HG03439 (cell line): ENCODE data around the gene HMCN2.

Experiments used
- ATAC-seq: cut with Tn5 transposase; IDR thresholded peaks from one replicate; pipeline ENCODE4 v1.9.1; 2021; ENCODE audit warnings: mild to moderate bottlenecking, moderate library complexity; ENCODE audit not compliant: unreplicated experiment

Gene HMCN2

DNA sequence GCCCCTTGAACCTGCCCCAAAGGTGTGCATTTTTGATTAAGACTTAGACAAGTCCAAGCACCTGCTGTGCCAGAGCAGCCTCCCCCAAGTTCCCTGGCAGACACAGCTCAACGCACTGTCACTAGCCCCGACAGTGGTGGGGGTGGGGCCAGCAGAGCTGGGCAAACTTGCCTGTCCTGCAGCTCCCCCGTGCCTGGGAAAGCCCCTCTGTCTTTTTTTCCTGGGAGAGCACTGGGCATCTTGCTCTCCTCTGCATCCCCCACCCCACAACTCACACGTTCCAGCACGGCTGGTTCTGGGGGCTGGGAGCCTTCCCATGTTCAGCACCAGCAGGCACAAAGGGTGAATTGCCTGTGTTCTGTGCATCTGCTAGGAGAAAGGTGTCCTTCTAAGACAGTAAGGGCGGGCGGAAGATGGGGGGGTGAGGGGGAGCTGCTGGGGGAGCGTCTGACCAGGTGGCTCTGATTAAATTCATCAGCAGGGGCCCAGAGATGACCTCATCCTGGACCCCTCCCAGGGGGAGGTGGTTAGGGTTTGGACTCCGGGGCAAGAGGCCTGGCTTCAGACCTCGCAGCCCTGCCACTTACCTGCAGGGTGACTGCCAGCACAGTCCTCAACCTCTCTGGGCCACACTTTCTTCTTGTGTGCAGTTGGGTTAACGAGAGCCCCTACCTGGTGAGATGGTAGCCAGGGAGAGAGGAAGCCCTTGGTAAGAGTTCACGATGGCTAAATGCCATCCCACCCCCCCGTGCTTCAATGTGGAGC lies 23.5 kb downstream of the HMCN2 start:
- ATAC-seq = no peak

DNA sequence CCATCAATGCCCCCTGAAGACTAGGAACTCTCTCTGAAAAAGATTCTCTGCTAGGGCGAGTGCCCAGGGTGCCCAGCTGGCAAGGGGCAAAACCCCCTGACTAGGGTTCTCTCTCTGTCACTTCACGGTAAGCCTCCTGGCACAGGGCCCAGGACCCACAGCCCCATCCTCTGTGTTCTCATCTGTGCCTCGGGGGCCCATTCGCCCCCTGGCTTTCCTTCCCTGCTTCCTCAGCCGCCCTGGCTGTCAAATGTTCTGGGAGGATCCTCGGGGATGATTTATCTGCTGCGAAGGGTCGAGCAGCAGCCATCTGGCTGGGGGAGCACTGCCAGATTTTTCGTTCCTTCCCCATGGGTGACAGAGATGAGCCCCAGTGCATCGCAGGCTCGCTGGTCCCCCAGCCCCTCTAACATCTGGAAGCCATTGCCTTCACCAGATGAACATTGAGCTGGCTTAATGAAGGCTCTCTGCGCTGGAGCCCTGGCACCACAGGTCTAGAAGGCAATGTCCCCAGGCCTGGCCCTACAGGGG lies 24.2 kb downstream of the HMCN2 start:
- ATAC-seq = no peak

DNA sequence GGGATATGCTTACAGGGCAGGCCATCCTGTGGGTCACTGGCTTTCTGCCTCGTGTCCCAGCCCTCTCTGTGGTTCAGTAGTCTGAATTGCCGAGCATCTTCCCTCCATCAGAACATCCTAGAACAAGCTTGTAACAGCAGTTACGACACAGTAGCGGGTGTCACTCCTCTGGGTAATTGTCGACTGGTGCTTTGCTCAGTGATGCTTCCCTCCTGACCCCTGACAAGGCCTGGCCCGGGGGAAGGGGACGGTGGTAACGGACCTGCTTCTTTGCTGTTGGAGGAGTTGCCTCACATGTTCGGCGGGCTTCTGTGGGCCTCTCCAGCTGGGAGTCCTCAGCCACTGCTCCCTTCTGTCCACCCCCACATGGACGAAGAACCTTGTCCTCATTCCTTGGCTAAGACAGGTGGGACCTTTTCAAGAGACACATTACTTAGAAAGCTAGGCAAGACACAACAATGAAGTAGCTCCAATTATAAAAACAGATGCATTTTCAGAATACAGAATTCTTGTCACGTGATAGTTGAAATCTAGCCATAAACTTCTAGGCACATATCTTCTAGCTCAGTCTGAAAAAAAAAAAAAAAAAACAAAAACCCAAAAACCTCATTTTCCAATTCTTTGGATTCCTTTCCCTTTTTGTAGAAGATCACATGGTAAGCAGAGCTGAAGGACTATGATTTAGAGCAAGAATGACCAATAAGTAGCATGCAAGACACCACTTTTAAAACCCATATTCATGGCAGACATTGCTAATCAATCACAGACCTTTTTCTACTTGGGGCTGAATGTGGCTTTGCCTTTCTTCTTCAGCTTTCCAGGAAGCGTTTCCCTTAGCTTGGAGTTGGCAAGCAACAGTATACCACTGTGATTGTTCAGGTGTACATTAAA lies 25.0 kb downstream of the HMCN2 start:
- ATAC-seq = no peak

DNA sequence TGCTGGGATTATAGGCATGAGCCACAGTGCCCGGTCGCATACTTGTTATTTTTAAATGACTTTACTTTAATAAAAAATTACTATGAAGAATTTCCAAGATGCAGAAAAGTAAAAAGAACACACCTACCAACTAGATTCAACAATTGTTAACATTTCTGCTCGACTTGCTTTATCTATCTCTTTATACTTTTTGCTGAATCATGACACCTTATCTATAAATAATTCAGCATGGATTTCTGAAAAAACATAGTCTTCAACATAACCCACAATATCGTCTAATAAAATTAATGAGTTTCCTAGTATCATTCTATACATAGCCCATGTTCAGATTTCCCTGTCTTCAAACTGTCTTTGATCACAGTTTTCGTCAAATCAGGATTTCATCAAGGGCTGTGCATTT lies 25.9 kb downstream of the HMCN2 start:
- no peak for ATAC-seq

DNA sequence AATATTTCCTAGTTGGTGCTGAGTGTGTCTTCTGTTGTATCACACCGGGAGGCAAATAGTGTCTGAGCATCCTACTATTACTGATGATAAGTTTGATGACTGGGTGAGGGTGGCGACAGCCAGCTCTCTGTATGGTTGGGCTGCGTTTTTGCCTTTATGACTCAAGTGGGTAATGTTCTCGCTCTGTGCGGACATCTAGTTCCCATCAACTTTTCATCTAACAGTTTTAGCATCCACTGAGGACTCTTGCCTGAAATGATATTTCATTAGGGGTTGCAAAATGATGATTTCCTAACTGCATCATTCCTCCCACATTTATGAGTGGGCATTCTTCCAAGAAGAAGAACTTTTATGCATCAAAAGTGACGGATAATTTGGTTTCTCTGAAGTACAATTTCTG lies 26.5 kb downstream of the HMCN2 start:
- no peak for ATAC-seq

DNA sequence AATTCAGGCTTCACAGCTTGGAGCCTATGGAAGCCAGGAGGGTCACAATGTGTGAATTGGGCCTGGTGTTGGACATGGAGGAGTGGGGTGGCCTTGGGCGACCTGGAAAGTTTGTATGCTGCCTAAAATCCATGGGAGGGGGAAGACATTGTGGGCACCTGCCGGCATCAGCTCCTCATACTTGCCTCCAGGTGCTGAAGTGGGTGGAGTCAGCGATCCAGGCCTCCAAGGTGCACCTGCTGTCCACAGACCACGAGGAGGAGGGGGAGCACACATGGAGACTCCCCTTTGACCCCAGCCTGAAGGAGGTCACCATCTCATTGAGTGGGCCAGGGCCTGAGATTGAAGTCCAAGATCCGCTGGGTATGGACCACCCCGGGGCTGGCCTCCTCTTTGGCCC lies 29.1 kb downstream of the HMCN2 start:
- ATAC-seq = no peak

DNA sequence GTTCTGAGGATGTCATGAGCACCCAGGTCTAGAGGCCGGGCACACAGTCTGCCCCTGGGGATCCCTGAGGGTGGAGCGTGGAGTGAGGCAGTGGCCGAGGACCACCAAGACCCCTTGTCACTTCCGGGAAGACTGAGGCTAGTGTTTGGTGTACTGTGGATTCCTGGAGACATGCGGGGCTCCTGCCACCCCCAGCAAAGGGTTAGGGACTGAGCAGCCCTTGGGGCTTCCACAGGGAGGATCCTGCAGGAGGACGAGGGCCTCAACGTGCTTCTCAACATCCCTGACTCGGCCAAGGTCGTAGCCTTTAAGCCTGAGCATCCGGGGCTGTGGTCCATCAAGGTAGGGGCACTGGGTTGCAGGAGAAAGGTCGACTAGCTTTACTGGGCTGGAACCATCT lies 29.9 kb downstream of the HMCN2 start:
- ATAC-seq = no peak

DNA sequence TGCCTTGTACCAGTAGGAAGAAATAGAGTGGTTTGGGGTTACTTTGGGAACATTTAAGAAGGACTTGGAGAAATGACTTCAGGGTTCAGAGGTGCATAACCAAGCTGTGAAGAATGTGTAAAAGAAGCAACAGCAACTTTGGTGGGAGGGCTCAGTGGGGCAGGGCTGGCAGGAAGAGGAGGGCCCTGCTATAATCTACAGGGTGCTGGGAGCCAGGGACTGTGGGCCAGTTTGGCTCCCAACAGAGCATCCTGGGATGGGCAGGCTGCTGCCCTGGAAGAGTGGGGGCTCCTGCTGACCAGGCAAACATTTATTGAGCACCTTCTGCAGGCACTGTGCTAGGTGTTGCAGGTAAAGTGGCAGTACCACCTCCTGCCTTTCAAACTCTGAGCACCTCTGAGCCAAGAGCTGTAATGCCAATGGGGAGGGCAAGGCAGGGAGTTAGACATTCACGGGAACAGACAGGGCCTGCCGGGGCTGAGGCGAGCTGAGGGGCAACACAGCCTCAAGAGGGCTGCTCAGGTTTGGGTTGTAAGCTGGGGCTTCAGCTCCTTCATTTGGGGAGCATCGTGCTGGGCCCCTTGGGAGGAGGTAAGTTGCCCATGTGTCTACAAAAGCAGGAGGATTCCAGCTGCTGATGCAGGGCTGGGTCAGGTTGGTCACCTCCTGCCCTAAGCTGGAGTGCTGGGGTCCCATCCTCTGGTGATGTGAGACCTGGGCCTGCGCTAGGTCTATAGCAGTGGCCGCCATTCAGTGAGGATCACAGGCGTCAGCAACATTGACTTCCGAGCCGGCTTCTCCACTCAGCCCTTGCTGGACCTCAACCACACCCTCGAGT lies 30.6 kb downstream of the HMCN2 start:
- no peak for ATAC-seq

DNA sequence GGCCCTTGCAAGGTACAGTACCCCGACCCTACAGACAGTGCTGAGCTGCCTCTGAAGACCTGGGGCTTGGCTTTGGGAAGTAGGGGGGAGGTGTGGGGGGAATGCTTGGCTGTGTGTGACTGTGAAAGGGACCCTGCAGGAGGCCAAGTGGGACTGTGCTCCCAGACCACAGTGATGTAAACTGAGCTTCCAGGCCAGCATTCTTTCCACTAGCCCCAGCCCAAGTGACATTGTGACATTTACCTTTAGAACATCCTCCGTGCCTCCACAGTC lies 31.2 kb downstream of the HMCN2 start:
- no peak for ATAC-seq

DNA sequence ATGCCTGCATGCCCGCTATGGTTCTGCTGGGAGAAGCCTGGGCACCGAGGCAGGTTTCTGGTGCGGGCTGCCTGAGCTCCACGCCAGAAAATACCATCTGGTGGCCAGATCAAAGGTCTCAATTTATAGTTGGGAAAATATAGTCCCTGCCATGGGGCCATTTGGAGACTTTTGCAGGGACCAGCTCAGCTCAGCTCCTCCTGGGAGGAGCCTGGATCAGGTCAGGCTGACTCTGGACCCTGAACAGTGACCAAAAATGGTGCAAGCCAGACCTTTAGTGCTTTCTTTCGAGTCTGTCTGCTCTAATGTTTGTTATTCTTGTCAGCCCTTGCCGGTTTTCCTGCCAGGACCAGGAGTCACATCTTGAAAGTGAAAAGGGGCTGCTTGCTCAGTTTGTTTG lies 31.8 kb downstream of the HMCN2 start:
- ATAC-seq = no peak

DNA sequence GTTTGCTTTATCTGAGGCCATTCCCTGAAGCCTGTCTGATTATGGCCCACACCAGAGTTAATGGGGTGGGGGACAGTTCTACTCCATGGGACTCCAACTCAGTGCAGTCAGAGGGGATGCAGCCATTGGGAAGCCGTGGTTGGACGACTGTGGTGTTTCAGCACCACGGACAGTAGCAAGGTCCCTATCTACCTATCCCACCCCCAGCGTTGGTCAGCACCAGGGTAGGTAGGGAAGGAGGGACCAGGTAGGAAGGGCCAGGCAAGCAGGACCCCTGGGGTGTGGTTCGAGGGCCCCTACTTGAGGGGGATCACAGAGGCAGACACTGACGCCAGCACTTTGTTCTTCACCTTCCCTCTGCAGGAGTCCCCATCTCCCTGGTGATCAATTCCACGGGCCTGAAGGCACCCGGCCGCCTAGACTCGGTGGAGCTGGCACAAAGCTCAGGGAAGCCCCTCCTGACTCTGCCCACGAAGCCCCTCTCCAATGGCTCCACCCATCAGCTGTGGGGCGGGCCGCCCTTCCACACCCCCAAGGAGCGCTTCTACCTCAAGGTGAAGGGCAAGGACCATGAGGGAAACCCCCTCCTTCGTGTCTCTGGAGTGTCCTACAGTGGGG lies 33.2 kb downstream of the HMCN2 start:
- no peak for ATAC-seq

DNA sequence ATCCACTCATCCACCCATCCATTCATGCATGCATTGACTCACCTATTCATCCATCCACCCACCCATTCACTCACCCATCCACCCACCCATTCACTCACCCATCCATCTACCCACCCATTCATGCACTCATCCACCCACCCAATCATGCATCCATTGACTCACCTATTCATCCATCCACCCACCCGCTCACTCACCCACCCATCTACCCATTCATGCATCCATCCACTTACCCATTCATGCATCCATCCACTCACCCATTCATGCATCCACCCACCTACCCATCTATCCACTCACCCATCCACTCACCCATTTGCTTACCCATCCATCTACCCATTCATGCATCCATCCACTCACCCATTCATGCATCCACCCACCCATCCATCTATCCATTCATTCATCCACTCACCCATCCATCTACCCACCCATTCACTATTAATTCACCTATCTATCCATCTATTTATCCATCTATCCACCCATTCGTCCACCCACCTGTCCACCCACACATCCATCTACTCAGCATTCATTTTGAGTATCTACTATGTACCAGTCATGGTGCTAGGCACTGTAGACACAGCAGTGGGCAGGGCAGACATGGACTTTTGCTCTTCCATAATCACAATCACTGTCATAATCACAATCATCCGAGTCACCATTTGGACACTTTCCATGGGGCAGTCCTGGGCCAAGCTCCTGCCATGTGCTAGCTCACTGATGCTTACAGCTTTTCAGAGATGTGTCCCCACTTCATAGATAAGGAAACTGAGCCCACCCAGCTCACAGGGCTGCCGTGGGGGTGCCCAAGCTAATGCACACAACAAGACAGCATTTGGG lies 34.4 kb downstream of the HMCN2 start:
- no peak for ATAC-seq

DNA sequence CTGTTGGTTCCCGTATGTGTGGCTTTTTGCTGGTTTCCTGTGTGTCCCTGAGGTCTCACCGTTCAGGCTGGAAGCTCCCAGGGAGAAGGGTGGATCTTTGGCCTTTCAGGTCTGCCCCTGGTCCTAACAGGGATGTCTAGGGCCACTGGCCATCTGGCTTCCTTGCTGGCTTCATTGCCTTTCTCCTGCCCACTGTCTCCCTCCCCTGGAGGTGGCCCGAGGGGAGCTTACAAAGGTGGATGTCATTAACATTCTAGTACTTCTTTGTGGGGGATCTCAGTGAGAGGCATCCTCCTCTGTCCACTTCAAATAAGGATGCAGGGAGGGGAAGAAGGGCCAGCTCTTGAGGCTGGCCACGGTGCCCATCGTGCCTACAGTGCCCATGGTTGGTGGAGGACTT lies 35.2 kb downstream of the HMCN2 start:
- no peak for ATAC-seq

DNA sequence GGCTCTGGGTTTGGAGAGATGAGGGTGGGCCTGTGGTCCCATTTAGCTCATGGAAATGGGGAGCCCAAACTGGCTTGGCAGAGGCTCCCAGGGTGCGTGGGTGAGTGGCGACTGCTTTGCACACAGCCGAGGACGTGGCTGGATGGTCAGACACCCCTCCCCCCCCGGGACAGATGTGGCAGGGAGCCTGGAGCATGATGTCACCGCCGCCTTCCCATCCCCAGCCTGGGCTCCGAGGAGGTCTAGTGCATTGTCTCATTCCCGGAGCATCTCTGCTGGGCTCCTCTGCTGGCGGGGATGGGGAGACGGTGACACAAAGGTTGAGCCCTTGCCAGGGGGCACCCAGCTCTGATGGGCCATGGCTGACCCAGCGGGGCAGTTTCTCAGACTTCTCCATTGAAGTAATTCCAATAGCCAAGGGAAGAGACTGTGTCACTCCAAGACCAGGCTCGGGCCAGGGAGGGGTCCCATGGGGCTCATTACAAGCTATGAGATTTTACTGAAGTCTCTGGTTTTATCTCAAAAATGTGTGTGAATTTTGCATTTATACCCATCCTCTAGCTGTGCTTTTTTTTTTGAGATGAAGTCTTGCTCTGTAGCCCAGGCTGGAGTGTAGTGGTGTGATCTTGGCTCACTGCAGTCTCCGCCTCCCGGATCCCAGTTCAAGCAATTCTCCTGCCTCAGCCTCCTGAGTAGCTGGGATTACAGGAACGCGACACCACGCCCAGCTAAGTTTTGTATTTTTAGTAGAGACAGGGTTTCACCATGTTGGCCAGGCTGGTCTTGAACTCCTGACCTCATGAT lies 36.1 kb downstream of the HMCN2 start:
- ATAC-seq = no peak

DNA sequence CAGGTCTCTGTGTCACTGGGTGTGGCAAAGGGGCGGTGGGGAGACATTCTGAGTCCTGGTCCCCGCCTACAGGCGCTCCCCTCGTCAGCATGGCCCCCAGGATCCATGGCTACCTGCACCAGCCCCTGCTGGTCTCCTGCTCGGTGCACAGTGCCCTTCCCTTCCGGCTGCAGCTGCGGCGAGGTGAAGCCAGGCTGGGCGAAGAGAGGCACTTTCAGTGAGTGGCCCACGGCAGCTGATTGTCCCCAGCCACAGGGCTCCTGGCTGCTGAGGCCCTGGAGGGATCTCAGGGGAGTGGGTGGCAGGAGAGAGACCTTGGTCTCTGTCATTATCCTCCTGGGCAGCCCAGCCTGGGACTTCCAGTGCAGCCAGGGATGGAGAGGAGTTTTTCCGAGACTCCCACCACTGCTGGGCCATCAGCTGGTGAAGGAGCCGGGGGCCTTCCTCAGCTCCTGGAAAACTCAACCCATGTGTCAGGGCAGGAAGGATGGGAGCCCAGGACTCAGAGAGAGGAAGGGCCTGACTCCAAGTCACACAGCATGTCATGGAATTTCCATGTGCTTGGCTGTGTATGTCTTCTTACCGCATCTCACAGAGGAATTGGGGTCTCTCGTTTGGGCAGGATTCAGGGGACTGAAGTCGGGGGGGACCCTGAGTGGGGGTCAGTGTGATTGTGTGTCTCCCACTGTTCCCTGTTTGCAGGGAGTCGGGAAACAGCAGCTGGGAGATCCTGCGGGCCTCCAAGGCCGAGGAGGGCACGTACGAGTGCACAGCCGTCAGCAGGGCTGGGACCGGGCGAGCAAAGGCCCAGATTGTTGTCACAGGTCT lies 37.4 kb downstream of the HMCN2 start:
- ATAC-seq = no peak

DNA sequence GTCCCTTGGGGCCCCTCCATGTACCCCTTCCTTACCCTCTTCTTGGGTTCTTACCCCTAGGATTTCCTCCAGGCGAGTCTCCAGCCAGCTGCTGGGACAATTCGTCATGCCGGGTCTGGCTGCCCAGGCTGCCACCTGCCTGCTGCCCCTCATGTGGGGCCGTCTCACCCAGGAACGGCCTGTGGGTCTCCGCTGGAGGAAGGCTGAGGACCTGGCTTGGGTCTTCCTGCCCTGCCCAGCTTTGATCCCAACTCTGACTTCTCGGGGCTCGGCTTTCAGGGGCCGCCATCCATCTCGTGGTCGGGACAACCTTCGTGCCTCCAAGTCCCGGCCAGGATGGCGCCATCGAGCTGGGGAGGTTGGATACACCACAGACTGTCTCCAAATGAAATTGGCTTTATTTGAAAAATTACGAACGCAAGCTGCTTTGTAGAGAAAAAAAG lies 38.1 kb downstream of the HMCN2 start:
- no peak for ATAC-seq

DNA sequence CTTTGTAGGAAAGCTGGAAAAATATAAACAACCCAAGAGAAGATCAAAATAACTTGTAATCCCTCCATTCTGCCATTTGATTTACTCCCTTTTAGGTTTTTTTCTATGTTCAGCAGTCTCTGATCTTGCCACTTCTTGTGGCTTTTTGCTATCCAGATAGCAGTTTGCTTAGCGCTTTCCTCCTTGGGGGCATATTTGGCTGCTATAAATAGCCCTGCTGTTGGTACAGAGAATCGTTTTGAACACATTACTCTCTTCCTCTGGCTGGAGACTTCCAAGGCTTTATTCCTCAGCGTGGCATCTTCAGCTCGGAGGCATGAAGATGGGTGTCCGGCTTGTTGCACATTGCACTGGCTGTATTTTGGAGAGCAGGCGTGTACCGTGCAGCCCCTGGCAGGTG lies 38.6 kb downstream of the HMCN2 start:
- ATAC-seq = no peak

DNA sequence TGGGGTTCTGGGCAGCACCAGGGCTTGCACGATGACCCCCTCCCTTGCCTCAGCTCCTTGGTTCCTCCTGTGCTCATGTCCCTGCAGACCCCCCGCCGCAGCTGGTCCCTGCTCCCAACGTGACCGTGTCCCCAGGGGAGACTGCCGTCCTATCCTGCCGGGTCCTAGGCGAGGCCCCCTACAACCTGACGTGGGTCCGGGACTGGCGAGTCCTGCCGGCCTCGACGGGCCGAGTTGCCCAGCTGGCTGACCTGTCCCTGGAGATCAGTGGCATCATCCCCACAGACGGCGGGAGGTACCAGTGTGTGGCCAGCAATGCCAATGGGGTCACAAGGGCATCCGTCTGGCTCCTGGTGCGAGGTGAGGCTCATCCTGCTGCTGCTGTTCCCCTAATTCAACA lies 39.1 kb downstream of the HMCN2 start:
- ATAC-seq = no peak
